Measurements from ENCODE around the gene ANXA5.

Gene ANXA5

GRCh38 chr4:121711263-121712000, 14.7 kb upstream of the ANXA5 start:
- no peak for DNase-seq

GRCh38 chr4:121709766-121710405, 13.1 kb upstream of the ANXA5 start:
- DNase-seq: no peak

- DNase-seq: no peak
Measured at GRCh38 chr4:121707344-121707743, 10.6 kb upstream of the ANXA5 start.

GRCh38 chr4:121706595-121707021, 9.8 kb upstream of the ANXA5 start:
- DNase-seq: no peak

- no peak for DNase-seq
Measured at GRCh38 chr4:121705521-121705920, 8.7 kb upstream of the ANXA5 start.

- no peak for DNase-seq
Measured at GRCh38 chr4:121702136-121702535, 5.4 kb upstream of the ANXA5 start.

- DNase-seq: no peak
Measured at GRCh38 chr4:121701263-121701662, 4.5 kb upstream of the ANXA5 start.

GRCh38 chr4:121698236-121698671, 1.5 kb upstream of the ANXA5 start:
- no peak for DNase-seq

- DNase-seq: no peak
Measured at GRCh38 chr4:121697564-121697963, 784 bp upstream of the ANXA5 start.

- DNase-seq: no peak
Measured at GRCh38 chr4:121696170-121696580, 605 bp downstream of the ANXA5 start.

GRCh38 chr4:121693886-121694285, 2.9 kb downstream of the ANXA5 start:
- no peak for DNase-seq

GRCh38 chr4:121693450-121693849, 3.3 kb downstream of the ANXA5 start:
- DNase-seq: no peak

- DNase-seq: no peak
Measured at GRCh38 chr4:121692261-121692660, 4.5 kb downstream of the ANXA5 start.

- DNase-seq: no peak
Measured at GRCh38 chr4:121690001-121690400, 6.8 kb downstream of the ANXA5 start.

GRCh38 chr4:121688701-121689100, 8.1 kb downstream of the ANXA5 start:
- no peak for DNase-seq

GRCh38 chr4:121688261-121688660, 8.5 kb downstream of the ANXA5 start:
- DNase-seq: no peak

- DNase-seq: no peak
Measured at GRCh38 chr4:121686255-121686654, 10.5 kb downstream of the ANXA5 start.

- DNase-seq: no peak
Measured at GRCh38 chr4:121685257-121685656, 11.5 kb downstream of the ANXA5 start.

- no peak for DNase-seq
Measured at GRCh38 chr4:121684561-121684960, 12.2 kb downstream of the ANXA5 start.

- DNase-seq: no peak
Measured at GRCh38 chr4:121684016-121684415, 12.8 kb downstream of the ANXA5 start.

GRCh38 chr4:121680571-121680970, 16.2 kb downstream of the ANXA5 start:
- no peak for DNase-seq

- no peak for DNase-seq
Measured at GRCh38 chr4:121679951-121680350, 16.8 kb downstream of the ANXA5 start.

- no peak for DNase-seq
Measured at GRCh38 chr4:121679267-121679666, 17.5 kb downstream of the ANXA5 start.

GRCh38 chr4:121677524-121677923, 19.3 kb downstream of the ANXA5 start:
- no peak for DNase-seq
